Stimulated activated CD8-positive, alpha-beta memory T cell treated with anti-CD3 and anti-CD28 coated beads, Interleukin-12 subunit alpha, Interleukin-12 subunit beta, amount 100 ng/mL, for 4 hours (primary cell): Measurements from ENCODE around the gene CDR2L.
"Not testable (repeated sequence)": the region's sequence is repeated elsewhere in the genome, so short reads cannot be mapped to it uniquely, and the experiment has no call there.

ENCODE experiments used
- DNase-seq: peaks from one replicate; pipeline ENCODE4 v3.0.0-alpha.2; 2020; ENCODE audit warnings: low read depth

CDR2L gene

DNA sequence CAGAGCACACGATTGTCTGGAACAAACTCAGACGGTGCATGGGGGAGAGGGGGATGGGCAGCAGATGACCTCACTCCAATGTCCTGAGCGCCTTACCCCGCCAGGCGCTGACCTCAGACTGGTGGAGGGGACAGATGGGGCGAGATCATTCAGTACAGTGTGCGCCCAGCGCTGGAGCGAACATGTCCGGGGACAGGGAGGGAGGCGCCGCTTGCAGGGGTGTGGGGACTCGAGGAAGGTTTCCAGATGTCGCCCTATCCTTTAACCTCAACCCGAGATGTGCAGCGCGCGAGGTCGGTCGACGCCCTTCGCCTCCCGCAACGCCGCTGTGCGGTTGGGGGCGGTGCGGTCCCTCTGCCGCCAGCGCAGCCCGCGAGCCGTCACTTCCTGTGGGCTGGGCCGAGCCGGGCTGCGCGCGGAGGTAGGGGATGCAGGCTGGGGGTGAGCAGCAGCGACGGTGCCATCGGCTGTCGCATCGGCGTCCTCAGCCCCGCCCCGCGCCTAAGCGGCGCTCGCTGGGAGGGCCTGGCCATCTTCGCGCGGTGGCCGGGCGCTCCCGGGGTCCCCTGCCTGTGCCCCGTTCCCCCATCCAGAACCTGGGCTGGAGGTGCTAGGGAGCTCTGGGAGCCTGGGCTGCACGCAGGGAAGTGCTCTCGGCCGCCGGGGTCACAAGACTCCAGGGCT, 5.3 kb upstream of the CDR2L start:
- peak; percentile 66 for DNase-seq

DNA sequence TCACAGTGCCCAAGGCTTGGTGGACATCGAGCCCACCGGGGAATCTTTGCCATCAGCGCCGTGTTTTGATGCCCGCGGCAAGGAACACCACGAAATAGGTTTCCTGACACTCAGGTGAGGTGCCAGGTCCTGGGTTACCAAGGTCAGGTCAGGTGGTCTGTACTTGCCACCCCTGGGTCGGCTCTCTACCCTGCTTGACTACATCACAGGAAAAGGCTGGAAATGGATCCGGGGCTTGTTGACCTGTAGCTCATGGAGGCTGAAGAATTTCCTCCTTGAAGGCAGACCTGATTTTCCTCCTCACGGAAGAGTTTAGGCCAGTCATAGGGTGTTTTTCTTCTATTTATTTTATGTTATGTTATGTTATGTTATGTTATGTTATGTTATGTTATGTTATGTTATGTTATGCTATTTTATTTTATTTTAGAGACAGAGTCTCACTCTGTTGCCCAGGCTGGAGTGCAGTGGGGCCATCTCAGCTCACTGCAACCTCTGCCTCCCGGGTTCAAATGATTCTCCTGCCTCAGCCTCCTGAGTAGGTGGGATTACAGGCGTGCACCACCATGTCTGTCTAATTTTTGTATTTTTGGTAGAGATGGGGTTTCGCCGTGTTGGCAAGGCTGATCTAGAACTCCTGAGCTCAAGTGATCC, 4.6 kb upstream of the CDR2L start:
- not testable (repeated sequence) for DNase-seq

DNA sequence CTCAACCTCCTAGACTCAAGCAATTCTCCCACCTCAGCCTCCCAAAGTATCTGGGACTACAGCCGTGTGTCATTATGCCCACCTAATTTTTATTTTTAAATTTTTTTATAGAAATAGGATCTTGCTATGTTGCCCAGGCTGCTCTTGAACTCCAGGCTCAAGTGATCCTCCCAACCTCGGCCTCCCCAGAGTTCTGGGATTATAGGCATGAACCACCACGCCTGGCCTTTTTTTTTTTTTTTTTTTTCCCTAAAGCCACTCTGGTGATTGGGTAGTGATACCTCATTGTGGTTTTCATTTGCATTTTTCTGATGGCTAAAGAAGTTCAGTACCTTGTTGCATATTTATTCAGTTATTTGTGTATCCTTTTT, 1.2 kb upstream of the CDR2L start:
- DNase-seq = no peak

DNA sequence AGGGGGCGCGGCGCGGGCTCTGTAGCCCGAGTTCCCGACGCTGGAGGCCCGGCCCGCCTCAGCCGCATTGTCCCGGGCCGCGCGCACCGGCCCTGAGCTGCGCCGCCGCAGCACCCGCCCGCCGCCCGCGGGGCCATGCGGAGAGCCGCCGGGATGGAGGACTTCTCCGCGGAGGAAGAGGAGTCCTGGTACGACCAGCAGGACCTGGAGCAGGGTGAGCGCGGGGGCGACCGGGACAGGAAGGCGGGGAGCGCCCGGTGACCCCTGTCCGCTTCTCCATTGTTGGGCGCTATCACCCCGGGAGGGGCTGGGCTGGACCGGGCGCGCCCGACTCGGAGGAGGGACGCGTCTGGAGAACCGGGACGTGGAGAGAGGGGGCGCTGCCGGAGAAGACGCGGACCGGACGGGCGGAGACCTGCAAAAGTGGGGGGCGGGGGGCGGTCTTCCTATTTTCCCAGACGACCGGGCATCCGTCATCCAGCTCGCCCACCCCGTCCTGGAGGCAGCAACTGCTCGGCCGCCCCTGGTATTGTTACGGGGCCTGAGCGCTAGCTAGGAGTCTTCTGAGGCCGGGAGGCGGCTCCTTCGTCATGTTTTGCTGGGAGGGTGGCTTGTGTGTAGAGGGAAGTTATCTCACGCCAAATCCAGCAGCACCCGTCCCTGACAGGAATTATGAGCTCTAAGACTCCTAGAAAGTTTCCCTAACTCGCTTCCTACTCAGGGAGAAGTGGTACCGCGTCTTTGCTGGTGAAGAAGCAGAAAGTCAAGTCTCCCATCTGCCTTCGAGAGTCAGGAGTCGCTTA, 678 bp downstream of the CDR2L start:
- no peak for DNase-seq

DNA sequence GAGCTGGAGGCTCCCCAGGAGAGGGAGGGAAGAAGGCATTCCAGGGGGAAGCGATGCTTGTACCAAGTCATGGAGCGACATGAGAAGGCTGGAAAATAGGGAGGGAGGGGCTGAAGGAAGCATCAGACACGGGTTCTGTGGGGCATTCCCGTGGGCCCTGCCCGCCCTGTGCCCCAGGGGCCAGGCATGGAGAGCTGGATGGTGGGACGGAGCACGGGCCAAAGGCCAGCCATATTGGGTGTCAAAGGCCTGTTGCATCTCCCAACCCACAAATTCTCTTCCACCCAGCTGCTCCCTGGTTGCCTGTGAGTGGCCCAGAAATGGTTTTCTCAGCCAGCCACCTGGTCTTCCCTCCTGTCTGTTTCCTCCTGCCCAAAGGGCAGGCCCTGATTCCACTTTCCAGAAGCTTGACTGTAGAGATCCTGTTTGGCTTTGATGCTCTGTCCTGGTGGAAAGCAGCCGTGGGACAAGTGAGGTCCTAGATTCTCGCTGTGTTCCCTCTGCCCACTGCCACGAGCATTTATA, 3.2 kb downstream of the CDR2L start:
- DNase-seq = no peak

DNA sequence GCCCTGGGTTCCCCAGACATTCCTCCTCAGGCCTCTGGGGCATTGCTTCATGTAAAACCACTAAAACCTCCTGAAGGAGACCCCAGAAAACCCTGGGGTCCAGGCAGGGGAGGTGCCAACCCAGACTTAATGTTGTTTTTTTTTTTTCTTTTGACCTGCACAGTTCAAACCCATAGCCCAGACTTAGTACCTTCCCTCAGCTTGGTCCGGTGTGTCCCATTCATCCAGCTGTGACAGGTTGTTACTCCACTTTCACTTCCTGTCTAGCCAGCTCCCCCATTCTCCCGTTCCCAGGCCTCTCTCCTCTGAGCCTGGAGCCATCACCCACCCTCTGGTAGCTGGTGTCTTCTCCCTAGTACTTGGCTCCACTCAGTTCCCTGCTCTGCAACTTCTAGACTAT, 4.8 kb downstream of the CDR2L start:
- no peak for DNase-seq

DNA sequence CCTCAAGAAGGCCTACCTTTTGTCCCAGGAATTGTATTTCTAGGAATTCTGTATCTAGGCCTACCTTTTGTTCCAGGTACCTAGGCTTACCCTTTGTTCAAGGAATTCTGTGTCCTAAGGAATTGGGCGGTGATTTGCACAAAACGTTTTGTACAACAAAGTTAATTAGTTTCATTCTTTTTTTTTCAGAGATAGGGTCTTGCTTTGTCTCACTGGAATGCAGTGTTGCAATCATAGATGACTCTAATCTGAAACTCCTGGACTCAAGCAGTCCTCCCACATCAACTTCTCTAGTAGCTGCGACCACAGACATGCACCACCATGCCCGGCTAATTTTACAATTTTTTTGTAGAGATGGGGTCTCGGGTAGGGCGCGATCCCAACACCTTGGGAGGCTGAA, 7.0 kb downstream of the CDR2L start:
- no peak for DNase-seq

DNA sequence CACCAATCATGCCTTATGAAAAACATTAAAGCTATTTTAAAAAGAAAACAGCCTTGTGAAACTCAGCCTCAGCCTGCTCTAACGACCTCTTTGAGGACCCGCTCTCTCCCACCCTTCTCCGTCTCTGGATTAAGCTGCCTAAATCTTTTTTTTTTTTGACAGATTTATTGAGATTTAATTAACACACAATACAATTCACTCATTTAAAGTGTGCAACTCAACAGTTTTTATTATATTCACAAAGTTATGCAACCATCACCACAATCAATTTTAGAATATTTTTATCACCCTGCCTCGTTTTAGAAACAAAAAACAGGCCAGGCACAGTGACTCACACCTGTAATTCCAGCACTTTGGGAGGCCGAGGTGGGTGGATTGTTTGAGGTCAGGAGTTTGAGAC, 8.4 kb downstream of the CDR2L start:
- no peak for DNase-seq

DNA sequence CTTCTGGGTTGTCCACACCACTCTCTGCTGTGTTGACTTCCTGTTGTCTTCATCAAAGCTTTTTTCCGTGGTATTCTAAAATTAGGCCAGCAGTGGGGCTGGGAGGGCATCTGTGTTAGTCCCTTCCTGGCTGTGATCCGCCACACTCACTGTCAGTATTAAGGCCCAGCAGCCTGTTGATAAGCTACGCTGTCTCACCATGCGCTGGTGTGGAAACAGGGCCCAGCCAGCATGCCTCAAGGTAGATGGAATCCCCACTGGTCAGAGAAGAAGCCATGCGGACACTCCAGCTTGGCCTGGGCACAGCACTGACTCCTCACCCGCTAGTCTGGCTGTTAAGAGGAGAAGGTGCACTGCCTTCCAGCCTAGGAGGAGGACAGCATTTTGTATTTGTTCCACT, 11.4 kb downstream of the CDR2L start:
- no peak for DNase-seq

DNA sequence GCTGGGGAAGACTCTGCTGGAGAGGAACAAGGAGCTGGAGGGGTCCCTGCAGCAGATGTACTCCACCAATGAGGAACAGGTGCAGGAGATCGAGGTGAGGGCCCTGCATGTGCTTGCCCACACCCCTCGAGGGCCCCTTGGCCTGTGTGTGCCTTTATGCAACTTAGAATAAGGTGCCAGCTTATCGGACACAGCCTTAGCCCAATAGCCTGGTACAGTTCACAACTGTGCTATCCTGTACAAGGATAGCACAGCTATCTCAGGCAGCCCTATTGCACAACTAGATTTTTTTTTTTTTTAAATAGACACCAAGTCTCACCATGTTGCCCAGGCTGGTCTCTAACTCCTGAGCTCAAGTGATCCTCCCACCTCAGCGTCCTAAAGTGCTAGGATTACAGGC, 12.1 kb downstream of the CDR2L start:
- no peak for DNase-seq

DNA sequence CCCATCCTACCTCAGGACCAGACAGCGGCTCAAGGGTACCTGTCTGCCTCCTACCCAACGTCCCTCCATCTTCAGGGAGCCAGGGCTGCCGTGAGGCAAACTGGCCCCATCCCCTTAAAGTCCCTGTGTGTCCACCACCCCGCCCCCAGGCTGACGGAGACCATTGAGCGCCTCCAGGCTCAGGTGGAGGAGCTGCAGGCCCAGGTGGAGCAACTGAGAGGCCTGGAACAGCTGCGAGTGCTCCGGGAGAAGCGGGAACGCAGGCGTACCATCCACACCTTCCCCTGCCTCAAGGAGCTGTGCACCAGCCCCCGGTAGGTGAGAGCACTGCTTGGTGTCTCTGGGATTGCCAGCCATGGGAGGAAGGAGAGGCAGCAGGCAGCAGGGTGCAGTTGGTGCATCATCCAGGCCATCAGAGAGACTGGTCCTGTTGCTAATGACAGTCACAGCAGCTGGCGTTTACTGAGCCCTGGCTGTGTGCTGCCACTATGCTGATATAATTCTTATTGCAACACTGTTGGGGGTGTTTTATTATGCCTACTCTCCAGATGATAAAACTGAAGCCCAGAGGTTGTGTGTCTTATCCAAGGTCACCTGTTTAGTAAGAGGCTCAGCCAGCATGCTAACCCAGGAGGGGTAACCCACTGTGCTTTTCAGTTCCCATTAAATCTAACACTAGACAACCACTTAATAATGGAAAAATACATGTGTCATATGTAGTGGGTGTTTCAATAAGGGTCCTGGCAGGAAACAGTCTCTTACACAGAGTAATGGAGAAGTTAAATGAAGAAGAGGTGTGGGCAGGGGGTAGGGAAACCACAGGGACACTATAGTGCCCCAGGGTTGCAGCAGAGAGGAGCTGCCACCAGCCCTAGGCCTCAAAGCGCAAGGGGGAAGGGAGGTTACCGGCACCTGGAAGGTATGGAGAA, 14.7 kb downstream of the CDR2L start:
- DNase-seq = no peak

DNA sequence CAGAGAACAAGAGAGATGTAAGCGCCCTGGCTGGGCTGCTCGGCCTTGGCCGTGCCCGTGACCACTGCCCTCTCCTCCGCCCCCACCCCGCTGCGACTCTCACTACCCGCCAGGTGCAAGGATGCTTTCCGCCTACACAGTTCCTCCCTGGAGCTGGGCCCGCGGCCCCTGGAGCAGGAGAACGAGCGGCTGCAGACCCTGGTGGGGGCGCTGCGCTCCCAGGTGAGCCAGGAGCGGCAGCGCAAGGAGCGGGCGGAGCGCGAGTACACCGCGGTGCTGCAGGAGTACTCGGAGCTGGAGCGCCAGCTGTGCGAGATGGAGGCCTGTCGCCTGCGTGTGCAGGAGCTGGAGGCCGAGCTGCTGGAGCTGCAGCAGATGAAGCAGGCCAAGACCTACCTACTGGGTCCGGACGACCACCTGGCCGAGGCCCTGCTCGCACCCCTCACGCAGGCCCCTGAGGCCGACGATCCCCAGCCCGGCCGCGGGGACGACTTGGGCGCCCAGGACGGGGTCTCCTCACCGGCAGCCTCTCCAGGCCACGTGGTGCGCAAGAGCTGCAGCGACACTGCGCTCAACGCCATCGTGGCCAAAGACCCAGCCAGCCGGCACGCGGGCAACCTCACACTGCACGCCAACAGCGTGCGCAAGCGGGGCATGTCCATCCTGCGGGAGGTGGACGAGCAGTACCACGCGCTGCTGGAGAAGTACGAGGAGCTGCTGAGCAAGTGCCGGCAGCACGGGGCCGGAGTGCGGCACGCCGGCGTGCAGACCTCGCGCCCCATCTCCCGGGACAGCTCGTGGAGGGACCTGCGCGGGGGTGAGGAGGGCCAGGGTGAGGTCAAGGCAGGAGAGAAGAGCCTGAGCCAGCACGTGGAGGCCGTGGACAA, 15.9 kb downstream of the CDR2L start:
- DNase-seq = no peak

DNA sequence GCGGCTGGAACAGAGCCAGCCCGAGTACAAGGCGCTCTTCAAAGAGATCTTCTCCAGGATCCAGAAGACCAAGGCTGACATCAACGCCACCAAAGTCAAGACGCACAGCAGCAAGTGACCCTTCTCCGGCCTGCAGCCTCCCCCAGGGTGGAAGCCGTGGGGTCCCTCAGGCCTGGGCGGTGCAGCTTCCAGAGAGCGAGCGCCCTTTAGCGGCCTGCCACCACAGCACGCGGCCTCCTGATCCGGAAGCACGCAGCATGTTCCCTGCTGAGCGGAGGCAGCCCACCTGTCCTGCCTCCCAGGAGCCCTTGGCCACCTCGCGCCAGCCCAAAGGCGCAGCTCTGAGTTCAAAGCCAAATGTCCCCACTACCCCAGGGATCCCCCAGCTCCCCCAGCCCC, 16.5 kb downstream of the CDR2L start:
- DNase-seq = no peak

DNA sequence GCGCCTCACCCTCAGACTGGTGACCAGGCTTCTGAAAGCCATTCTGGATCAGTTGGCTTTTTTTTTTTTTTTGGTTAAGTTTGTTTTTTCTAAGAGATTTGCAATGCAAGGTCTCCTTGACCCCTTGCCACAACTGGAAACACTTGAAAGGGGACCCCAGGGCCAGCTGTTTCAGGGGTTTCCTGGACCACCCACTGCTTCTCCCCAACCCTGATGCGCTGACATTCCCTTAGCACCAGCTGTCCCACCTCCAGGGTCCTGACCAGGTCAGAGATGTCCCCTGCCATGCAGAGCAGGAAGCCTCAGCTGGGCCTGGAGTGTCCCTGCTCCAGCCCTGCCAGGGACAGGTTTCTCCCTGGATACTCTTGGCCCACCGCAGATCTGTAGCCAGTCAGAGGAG, 16.9 kb downstream of the CDR2L start:
- DNase-seq = no peak

DNA sequence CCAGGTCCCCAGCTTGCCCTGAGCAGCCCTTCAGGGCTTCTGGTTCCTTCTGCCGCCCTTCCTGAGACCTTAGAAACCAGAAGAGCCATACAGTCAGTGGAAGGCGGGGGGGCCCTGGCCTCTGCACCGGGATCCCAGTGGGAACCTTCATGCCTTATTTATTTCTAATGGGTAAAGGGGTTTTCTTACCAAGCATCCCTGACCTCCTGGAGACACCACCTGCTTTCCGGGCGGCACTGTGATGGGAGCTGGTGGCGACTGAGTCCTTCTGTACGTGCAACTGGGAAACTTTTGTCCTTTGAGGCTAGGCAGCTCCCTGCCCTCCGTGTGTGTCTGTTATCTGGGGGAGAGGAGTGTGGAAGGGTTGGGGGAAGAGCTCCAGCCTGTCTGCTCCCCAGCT, 17.9 kb downstream of the CDR2L start:
- DNase-seq = no peak

DNA sequence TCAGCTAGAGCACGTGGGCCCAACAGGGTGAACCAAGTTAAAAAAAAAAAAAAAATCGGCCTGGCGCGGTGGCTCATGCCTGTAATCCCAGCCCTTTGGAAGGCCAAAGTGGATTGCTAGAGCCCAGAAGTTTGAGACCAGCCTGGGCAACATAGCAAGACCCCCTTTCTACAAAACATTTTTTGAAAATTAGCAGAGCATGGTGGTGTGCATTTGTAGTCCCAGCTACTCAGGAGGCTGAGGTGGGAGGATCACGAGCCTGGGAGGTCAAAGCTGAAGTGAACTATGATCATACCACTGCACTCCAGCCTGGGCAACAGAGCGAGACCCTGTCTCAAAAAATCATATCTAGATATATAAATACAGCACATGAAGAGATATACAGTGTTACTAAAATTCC, 18.7 kb downstream of the CDR2L start:
- DNase-seq = not testable (repeated sequence)

DNA sequence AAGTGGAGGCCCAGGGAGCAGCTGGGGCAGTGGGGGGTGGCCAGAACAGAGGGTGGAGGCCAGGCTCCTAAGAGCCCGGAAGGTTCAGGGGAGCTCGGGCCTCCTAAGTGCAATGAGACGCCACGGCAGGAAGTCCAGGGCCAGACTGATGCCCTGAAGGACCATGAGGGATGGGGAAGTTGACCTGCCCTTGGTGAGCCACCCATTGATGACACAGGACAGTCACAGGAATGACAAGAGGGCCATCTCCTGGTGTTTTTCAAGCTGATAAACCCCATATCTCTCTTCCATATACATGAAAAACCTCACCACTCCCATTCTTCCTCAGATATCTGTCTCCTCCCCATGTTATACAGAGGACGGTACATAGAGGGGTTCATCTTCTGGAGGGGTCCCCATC, 19.2 kb downstream of the CDR2L start:
- DNase-seq = no peak

DNA sequence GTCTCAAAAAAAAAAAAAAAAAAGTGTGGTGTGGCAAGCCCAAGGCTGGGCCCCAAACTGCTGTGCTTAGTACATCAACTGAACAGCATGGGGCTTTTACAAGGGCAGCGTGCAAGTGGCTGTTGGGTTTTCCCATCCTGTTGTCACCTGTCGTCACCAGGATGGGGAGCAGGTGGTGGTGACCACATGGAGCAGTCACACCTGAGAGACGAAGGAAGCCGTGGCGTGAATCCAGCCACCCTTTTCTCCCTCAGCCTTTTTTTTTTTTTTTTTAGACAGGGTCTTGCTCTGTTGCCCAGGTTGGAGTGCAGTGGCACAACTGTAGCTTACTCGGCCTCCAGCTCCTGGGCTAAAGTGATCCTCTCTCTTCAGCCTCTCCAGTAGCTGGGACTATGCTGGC, 20.9 kb downstream of the CDR2L start:
- DNase-seq = no peak

DNA sequence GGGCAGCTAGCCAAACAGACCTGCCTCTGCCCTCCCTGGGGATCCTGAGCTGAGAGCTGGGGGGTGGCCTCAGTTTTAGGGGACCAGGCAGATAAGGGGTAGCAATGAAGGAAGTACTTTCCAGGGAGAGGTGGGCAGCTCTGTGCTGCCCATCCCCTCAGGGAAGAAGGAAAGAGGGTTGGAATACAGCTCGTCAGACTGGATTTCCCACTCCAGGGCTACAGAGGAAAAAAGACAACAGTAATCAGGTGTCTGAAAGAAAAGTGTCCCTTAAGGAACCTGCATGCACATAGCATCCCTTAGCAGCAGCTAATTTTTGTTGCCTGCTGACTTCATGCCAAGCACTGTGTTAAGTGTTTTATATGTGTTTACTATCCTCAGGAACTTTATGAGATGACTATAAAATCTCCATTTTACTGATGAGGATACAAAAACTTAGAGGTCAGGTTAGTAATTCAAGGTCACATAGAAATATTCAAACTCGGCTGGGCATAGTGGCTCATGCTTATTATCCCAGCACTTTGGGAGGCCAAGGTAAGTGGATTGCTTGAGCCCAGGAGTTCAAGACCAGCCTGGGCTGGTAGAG, 21.8 kb downstream of the CDR2L start:
- no peak for DNase-seq

DNA sequence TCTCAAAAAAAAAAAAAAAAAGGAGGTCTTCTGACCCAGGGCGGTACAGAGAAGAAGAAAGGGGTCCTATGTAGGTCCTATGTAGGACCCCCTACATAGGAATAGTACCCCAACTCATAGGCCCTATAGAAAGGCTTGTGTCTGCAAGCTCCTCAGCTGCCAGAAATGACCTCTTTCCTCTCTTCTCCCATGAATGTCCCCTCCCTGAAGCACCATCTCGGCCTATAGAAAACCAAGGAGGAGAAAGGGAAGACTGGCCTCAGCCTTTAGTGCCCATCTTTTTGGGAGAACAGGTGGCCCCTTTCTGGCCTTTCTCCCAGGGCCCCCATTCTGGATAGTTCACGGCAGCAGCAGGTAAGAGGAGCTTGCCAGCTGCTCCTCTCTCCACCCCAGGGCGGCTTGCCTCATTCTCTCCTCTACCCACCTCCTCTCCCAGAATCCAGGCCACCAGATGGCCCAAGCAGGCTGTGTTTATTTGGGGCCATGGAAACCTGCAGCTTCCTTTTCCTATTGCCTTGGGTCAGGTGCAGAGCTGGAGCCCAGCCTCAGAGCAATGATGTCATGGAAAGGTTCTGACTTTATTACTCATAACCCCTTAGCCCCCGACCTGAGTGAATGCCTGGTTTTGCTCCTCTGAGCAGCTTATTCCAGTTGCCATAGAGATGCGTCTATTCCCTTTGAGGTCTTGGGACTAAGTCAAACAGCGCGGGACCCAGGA, 23.4 kb downstream of the CDR2L start:
- DNase-seq = no peak
